ENCODE measurements around the gene PLB1. TPM values are rescaled to one million over a fixed set of nuclear protein-coding genes. Genes with fewer than 3 reads are reported as not detected.

PLB1 gene
- total and polyA plus RNA-seq, 9 of the 15 experiments (the other 6 are each of a cell fraction or from before 2014, with no cell fraction given), result 0.01 to 0.09 (median 0.07) TPM; not detected in 2

GRCh38 chr2:28613186-28613585 is 117.3 kb downstream of the PLB1 start:
- Histone ChIP-seq H2AFZ (ENCODE audit: low read depth, low read length) (no peak overlapping the region), H3K79me2 (ENCODE audit: control insufficient read depth, insufficient read depth, low read length) (no peaks in the 10 kb centered on the region), H3K4me1 (replicated peaks in 1 of 2; ENCODE audit: control insufficient read depth in 2 of 2, insufficient read depth in 2 of 2, low read length in 2 of 2) (no peaks in the 10 kb centered on the region), H3K27ac (ENCODE audit: extremely low read depth, low read depth, low read length) (no peak overlapping the region), H3K4me2 (ENCODE audit: insufficient read depth, low read length) (no peak overlapping the region), H3K36me3 (ENCODE audit: control insufficient read depth, insufficient read depth, low read length) (no peaks in the 10 kb centered on the region), H3K27me3 (ENCODE audit: control insufficient read depth in 2 of 2, insufficient read depth in 2 of 2, low read length in 2 of 2) (peaks cover 7 to 50% of the 10 kb centered on the region in 2 experiments; a peak in 4 of 5 replicates), H4K20me1 (replicated peaks; ENCODE audit: control insufficient read depth, insufficient read depth, low read length) (peaks cover 3% of the 10 kb centered on the region; the same call in 1 of the 2 replicates), H3K9ac (ENCODE audit: insufficient read depth in 1 of 2, low read depth in 2 of 2, low read length in 2 of 2) (no peak overlapping the region), H3K9me3 (replicated peaks; ENCODE audit: control insufficient read depth, insufficient read depth, low read depth, low read length) (no peaks in the 10 kb centered on the region), H3K9me1 (ENCODE audit: control insufficient read depth, insufficient read depth, low read length) (no peaks in the 10 kb centered on the region), H3K4me3 (no peak overlapping the region)
- TF ChIP-seq PKNOX1 (IDR thresholded peaks at IDR 0.05) (peak; percentile 39; the same call in 1 of the 2 replicates), ZHX1 (conservative IDR thresholded peaks at IDR 0.05; ENCODE audit: low read length) (no peak), ETS1 (conservative IDR thresholded peaks at IDR 0.05; ENCODE audit: control insufficient read depth, low read depth, low read length) (no peak), DDX20 (tag; IDR thresholded peaks at IDR 0.05; ENCODE audit: low read depth) (no peak)
- WGBS (ENCODE audit: insufficient coverage, low coverage, missing lambda C conversion rate), result 0% methylated on average over 2 of the region's 2 CpGs
- intact Hi-C loops (cut with micrococcal nuclease), result no loop called here
- BruUV-seq (replicated peaks), result no TSS peak
- ATAC-seq (no peak), FAIRE-seq (no peak), DNase-seq (ENCODE audit: extremely low read depth in 1 of 4, low spot score in 3 of 4) (no peak)
- in situ Hi-C loops (cut with MboI), result no loop called here
- ChIA-PET POLR2A (no interaction called here), CTCF (ENCODE audit: low intra/inter-chr PET ratio) (interaction anchor here (0.7 kb wide), 1 partner anchor 57 kb away, joined by 3 read pairs; no protein-coding TSS in a partner anchor)

All from K562 (cell line).